GM21367 (cell line): ENCODE measurements around the gene AP2A2.

Experiments
- ATAC-seq: cut with Tn5 transposase; IDR thresholded peaks from one replicate; pipeline ENCODE4 v1.9.1; 2021; ENCODE audit not compliant: unreplicated experiment

The AP2A2 gene

DNA sequence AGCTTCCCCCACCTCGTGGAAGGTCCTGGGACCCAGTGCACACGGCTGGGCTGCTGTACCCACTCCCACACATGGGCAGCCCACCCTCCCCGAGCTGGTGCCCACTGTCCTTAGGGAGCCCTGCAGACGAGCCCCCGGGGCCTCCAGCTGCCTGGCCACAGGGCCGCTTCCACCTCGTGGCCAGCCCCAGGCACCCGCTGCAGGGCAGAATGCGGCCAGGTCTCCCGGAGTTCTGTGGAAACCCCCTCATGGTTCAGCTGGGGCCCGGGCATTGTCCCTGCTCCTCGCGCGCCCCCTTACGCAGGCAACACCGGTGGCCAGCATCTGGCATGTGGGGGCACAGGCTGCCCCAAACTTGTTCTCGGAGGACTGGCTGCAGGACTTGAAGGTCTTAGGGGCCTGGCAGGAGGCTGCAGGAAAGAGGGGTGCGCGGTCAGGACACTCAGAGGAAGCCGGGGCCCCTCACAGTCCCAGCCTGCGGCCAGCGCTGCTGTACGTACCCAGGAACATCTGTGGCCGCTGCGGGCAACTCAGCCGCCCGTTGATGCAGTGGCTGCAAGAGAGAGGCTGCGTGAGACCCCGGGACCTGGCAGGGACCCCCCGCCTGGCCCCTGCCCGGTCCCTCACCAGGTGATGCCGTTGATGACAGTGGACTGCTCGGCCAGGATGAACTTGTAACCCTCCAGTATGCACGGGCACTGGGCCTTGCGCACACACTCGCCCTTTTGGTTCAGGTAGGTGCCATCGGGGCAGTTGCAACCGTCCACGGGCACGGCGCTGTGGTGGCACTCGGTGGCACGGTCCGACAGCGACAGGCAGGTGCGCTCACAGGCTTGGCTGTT lies 101.2 kb downstream of the AP2A2 start:
- no peak for ATAC-seq

DNA sequence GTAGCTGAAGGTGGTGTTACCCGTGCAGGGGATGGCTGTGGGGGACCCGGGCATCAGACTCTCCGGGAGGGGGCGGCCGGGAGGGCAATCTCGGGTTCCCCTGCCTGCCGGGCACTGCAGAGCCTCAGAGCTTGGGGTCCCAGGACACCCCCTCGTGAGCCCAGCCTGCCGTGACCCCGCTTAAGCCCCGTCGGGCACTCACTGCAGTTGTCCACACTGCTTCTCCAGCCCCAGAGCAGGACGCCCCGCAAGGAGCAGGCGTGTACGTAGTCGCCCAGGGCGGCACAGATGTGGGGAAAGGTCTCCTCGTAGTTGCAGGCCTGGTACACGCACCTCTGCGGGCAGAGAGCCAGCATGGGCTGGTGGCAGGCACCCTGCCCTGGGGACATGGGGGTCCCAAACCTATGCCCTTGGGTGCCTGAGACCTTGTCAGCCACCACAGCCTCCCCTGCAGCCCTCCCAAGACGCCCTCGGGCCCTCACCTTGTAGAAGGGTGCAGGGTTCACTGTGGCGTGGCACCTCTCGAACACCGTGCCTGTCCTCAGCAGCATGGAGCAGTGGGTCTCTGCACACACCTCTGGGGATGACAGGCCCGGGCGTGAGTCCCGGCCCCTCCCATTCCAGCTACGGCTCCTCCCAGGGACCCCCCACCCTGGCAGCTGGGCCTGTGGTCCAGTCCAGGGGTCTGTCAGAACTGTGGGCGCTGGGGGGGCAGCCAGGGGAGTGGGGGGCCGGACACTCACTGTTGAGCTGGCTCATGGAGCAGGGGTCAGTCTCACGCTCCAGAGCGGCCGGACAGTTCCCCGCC lies 102.0 kb downstream of the AP2A2 start:
- no peak for ATAC-seq

DNA sequence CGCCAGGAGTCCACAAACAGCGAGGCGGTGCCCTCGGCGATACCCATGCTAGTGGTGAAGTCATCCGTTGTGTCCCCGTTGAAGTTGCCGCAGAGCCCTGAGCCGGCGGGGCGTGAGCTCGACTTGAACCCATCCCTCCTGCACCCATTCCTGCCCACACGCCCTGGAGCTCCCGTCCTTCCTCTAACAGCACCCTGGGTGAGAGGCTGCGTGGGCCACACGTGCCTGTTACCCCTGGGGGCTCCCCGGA lies 102.5 kb downstream of the AP2A2 start:
- ATAC-seq: no peak

DNA sequence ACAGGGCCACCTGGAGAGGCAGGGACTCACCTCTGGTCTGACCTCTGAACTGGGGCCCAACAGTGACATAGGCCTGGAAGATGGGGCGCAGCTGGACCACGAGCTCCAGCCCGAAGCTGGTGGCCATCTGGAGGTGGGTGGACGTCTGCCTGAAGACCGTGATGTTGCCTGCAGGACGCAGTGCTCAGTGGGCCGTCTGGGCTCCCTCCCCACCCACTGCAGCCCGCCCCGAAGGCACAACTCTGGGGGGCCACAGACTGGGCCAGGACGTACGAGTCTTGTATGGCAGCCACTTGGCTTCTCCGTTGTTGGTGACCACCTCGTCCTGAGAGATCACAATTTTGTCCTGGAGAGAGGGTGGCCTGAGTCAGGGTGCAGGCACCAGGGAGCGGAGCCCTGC lies 102.9 kb downstream of the AP2A2 start:
- no peak for ATAC-seq

DNA sequence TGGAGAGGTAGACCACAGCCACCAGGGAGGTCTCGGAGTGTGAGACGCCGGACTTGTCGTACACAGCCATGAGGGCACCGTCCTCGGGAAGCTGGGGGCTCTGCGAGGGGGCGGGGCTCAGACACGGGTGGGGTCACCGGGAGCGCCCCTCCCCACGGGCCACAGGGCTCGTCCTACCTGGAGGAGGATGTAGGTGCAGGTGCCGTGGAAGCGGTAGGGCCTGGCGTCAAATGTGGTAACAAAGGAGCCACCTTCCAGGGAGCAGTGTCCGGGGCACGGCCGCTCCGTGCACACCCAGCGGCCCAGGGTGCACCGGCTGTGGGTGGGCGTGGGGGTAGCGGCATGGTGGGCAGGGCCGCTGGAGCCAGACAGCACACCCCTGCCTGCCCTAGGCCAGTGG lies 103.4 kb downstream of the AP2A2 start:
- no peak for ATAC-seq

DNA sequence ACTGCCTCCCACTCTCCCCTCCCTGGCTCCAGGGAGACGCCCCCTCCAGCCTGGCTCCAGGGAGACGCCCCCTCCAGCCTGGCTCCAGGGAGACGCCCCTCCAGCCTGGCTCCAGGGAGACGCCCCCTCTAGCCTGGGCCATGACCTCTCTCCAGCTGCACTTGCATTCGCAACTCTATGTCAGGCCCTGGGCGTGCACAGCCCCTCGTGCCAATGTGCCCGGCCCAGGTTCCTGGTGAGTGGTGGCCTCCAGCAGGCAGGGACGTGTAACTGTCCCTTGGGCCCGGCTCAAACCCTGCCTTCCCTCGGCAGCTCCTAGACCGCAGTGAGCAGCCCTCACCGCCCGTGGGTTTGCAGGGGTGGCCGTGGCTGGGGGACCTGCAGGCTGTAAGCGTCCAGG lies 104.0 kb downstream of the AP2A2 start:
- no peak for ATAC-seq

DNA sequence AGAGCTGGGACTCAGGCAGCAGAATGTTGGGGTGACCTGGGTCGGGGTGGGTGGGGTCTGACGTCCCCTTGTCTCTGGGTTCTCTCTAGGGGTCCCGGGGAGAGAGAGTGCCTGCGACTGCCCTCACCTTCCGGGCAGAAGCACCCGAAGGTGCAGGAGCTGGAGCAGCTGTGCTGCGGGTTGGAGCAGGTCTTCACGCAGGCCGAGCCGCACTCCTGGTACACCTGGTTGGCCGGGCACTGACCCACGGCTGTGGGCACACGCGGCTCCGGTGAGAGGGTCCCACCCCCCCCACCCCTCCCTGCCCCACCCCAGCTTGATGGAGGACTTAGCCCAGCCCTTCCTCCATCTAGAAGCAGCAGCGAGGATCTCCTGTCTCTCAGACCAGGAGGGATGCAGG lies 104.4 kb downstream of the AP2A2 start:
- no peak for ATAC-seq

DNA sequence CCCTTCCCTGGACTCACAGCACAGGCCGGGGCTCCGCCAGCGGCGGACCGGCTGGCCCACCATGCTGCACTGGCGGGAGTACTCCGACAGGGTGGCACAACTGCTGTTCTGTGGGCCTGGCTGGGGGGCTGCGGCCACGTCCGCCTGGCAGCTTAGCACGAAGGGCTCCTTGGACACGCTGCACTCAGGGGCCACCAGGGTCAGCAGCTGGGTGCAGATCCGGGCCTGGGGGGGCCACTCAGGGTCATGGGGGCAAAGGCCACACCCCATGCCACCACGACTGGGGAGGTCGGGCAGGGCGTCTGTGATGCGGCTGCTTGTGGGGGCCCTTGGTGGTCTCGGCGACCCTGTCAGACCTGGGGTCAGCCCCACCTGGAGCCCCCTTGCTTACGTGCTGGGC lies 104.9 kb downstream of the AP2A2 start:
- no peak for ATAC-seq

DNA sequence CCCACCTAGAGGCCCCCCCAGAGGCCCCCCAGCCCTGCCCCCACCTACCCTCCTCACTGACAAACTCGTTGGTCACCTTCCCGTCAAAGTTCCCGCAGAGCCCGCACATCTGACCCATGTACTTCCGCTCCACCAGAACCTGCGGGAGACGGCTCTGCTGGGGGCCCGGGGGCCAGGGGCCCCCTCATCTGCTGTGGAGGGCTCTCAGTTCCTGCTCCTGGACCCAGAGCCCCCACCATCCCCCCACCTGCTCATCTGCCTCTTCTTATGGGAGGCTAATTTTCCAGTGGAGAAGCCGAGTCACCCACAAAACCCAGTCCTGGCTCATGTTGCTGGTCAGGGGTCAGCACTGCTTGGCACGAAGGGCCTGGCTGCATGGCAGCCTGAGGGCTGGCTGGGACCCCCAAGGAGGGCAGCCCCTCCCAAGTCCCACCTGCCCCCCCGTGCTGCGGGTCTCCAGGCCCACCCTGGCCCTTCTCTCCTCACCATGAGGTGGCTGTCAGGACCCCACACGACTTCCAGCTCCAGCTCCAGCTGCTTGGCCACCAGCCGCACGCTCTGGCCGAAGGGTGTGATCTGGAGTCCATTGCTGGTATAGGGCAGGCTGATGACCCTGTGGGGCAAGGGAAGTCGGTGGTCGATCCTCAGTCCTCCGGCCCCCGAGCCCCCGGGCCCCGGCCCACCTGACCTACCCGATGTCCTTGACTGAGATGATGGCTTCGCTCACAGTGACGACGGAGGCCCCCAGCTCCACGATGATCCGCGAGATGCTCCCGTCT lies 105.6 kb downstream of the AP2A2 start:
- ATAC-seq: no peak

DNA sequence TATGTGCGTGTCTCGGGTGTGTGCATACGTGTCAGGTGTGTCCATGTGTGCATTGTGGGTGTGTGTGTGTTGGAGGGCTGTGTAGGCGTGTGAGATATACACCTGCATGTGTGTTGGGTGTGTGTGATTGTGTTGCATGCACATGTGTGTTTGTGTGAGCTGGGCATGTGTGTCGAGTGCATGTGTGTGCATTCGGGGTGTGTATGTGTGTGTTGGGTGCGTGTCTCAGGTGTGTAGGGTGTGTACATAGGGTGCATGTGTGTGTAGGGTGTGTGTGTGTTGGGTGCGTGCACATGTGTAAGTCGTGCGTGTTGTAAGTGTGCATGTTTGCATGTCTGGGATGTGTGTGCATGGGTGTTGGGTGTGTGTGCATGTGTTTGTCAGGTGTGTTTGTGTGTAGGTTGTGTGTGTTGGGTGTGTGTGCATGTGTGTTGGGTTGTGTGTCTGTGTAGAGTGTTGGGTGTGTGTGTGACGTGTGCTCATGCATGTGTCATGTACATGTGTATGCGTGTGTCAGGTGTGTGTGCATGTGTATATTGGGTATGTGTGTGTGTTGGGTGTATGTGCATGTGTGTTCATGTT lies 106.7 kb downstream of the AP2A2 start:
- ATAC-seq: no peak

DNA sequence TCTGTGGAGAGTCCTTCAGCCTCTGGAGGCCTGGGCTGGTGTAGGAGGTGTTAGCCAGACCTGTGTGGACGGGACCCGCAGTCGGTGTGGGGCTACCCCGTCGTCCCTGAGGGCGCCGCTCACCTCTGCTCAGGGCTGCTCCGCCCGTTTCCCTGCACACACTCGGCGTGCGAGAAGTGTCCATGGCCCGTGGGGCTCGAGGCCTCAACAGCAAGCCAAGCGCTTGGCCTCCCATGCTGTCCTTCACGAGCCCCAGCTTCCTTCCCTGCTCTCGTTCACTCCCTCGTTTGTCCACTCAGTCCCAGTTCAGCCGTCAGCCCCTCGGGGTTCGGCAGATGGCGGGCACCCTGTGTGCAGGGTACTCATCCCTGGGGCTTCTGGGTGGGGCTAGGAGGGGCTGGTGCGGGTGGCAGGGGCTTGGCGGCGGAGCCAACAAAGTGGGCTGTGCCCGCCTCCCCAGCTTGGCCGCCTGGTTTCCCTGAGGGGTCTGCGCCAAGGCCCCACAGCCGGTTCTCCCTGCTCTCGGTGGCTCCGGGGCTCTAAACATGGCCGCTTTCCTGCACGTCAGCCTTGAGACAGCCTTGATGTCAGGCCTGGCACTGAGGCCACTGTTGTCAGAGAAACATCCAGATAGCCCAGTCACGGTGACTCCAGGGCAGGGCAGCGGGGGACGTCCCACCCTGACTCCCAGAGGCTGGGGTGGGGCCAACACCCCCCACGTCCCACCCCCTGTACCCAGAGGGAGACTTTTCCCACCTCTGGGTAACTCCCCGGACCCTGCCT lies 107.5 kb downstream of the AP2A2 start:
- no peak for ATAC-seq

DNA sequence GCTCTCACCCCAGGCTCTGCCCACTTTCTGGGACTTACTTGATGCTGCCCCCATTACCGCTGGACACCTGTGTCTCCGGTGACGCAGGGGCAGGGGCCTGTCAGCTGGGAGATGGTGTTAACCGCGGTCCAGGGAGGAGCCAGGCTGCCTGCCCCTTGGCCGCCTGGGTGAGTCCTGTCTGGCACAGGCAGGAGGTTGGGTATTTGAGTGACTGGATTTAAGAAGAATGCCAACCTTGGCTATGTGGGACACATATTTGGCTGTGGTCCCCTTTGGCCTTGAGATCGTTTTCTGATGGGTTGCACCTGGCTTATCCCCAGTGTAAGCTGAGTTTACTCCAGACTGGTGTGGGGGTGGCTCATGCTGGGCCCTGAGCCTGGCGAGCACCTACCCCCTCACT lies 108.3 kb downstream of the AP2A2 start:
- ATAC-seq: no peak

DNA sequence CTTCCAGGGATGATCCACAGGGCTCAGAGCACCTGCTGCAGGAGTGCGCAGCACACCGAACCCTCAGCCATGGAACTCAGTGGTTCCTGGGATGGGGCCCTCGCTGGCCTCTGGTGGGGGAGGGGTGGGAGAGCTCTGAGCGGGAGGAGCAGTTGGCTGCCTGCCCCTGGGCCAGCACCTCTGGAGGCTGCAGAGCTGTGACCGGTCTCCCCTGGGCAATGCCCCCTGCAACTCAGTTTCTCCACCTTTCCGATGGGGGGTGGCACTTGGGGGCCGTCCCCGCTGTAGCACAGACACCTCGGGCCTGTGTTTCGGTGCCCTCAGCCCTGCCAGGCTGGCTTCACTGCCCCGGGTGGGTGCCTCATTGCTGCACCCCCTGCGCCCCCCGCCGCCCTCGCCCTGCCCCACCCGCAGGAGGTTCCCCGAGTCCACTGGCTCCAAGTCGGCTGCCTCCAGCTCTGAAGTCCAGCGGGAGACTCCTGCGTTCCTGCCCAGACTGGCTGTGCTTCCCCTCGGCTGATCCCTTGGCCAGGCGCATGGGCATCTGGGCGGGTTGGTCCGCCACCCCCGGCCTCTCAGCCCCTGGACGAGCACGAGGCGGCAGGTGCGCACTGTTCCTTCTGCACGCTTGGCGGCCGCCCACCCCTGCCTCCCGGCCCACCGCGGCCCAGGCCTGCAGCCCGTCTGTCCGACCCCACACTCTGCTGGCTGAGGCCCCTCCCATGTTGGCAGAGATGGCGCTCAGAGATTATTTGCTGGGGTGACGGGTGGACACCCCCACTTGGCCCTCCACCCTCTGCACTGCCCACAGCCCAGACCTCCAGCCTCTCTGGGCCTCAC lies 109.0 kb downstream of the AP2A2 start:
- no peak for ATAC-seq

DNA sequence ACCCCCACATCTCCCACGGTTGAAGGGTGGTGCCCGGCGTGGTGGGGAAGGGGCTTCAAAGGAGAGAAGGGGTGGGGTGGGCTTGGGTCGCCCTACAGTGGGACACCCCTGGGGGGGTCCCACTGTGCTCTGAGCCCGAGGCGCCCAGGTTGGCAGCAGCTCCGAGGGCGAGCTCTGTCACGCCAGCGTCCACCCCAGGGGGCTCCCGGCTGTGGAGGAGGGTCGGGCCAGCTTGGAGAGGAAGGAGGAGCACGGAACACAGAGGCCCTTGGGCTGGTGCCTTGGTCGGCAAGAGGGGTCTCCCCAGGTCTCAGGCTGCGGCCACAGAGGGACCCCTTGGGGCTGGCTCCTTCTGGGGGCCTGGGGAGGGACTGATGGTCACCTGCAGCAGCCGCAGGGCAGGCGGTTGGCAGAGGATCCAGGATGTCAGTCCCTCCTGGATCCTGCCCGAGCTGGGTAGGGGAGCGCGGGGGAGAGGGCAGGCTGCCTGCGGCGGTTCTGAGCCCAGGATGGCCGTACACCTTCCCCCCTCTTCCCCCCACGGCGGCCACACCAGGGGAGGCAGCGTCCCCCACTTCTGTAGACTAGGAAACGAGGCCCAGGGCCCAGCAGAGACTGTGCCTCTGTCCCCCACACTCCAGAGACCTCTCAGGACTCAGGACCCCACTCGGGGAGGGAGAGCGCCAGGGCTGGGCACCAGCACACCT lies 110.1 kb downstream of the AP2A2 start:
- no peak for ATAC-seq

DNA sequence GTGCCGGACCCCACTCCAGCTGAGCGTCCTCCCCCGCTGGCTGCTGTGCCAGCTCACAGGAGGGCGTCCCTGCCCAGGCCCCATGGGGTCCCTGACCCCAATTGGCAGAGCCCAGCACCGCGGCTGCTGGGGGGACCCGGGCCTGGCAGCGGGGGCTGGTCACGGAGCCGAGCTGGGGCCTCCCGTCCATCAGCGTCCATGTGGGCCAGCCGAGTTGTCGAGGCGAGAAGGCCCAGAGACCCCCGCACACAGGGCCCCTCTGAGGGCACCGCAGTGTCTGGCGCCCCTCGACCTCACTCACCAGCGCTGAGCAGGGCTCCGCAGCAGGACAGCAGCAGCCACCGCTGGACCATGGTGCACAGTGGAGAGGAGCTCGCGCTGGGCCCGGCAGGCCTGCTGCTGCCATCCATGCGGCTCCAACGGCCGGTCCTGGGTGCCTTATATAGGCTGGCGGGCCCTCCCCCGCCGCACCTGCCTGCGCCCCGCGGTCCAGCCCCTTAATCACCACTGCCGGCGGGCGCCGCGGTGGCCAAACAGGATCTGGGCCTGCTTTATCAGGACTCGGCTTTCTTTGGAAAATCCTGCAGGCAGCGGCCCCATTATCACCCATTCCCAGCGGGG lies 110.7 kb downstream of the AP2A2 start, which contains the start of gene MUC6:
MUC6 (minus strand) TSS at position 416 of the 621 bp plus-strand sequence; CDS start at position 353, 63 bp downstream.
- no peak for ATAC-seq

DNA sequence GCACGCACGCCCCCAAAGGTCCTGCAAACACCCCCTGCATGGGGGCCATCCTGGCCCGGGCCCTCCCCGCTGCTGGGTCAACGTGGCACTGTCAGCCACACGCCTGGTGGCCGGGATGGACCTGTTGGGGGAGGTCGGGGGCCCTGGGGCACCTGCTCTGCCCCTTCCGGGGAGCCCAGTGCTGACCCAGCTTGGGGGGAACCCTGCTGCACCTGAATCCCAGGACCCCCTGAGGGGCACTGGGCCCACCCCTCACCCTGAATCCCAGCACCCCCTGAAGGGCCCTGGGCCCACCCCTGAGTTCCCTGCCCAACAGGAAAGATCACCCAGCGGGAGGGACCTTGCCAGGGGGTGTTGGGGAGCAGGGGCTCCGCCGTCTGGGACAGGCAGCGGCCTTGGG lies 111.3 kb downstream of the AP2A2 start:
- no peak for ATAC-seq

DNA sequence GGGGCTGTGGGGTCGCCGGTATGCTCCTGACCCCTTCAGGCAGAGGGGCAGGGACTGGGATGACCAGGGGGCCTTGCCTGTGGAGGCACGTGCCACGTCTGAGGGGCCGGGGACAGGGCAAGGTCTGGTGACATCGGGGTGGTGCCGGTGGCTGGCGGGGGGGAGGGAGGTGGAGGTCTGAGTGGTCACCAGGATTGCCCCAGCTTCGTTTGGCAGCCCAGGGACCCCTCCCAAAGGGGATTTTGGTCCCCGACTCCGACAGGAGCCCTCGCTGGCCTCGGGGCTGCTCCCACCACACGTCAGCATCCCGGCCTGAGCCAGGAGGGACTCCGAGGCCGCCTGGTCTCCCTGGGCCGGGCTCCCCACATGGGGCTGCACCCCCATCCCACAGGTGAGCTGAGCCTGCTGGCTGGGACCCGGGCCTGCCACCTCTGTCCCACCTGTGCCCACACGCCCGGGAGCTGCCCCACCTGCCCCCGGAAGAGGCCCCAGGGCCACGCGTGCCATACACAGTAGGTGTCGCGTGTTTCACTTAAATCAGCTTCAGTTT lies 111.9 kb downstream of the AP2A2 start:
- no peak for ATAC-seq

DNA sequence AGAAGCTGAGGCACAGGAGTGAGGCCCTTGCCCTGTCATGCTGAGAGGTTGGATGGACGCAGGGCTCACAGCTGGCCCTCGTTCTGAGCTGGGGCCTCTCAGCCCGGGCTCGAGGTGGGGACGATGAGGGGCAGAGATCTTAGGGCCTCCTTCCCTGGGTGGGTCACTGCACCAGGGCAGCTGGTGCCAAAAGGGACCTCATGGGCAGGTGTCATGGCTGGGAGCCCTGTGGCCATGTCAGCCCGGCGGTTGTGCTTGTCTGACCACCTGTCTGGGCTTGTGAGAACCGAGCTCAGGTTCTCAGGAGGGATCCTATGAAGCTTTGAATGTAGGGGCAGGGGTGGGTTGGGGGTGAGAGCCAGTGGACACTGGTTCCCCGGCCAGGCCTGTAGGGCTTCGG lies 112.7 kb downstream of the AP2A2 start:
- no peak for ATAC-seq
